ENCODE measurements around the gene PCDHGC3.
A peak's percentile ranks its signal among the peaks of the same experiment; 100 is the strongest.

Gene PCDHGC3

GRCh38 chr5:141524604-141525597 is 49.1 kb downstream of the PCDHGC3 start:
- no peaks in the 10 kb centered on the region for H3K27me3 ChIP-seq (ENCODE audit: insufficient read depth, low read depth, severe bottlenecking)
- H3K36me3 ChIP-seq: peaks cover 80% of the 10 kb centered on the region
- DNase-seq: peak; percentile 85
- no peak overlapping the region for H3K4me3 ChIP-seq (ENCODE audit: low read depth, low read length)
- H3K27ac ChIP-seq: peak overlapping the region; percentile 18; the same call in 1 of the 2 replicates
- peak; percentile 99 for TF ChIP-seq CTCF (IDR thresholded peaks at IDR 0.05; ENCODE audit: low read depth, low read length)
- peaks cover 2% of the 10 kb centered on the region for H3K9me3 ChIP-seq (ENCODE audit: severe bottlenecking)

DNA sequence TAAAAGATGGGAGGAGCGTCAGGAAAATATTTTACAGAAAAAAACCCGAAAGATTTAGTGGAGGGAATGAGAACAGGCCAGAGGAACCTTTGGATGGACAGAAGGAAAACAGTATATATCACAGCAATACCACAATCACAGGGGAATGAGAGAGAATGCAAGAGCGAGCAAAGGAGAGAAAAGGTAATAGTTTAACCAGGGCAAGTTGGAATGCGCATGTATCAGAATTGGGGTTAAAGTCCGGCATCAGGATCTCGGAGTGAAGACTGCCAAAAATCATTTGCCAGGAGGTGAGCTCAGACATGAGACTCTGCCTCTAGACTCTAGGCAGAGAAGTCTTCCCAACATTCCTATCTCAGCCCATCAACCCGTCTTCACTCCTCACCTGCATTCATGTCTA is 49.9 kb downstream of the PCDHGC3 start:
- no peak overlapping the region for H3K4me3 ChIP-seq (ENCODE audit: low read depth, low read length)
- TF ChIP-seq CTCF (IDR thresholded peaks at IDR 0.05; ENCODE audit: low read depth, low read length): no peak
- H3K9me3 ChIP-seq (ENCODE audit: severe bottlenecking): peaks cover 2% of the 10 kb centered on the region
- no peak for DNase-seq
- H3K27me3 ChIP-seq (ENCODE audit: insufficient read depth, low read depth, severe bottlenecking): no peaks in the 10 kb centered on the region
- no peak overlapping the region for H3K27ac ChIP-seq
- peaks cover 72% of the 10 kb centered on the region for H3K36me3 ChIP-seq

GRCh38 chr5:141527426-141527825 is 51.7 kb downstream of the PCDHGC3 start:
- Histone ChIP-seq H3K36me3 (peaks cover 67% of the 10 kb centered on the region), H3K4me3 (ENCODE audit: low read depth, low read length) (no peak overlapping the region), H3K9me3 (ENCODE audit: severe bottlenecking) (peaks cover 2% of the 10 kb centered on the region), H3K27ac (no peak overlapping the region), H3K27me3 (ENCODE audit: insufficient read depth, low read depth, severe bottlenecking) (no peaks in the 10 kb centered on the region)
- no peak for DNase-seq
- TF ChIP-seq CTCF (IDR thresholded peaks at IDR 0.05; ENCODE audit: low read depth, low read length): no peak

Data from WERI-Rb-1 (cell line).